NOMO-1 treated with dmso at 0.1 percent for 144 hours (cell line): ENCODE measurements around the gene GTF3C4.
A peak's percentile ranks its signal among the peaks of the same experiment; 100 is the strongest.

Experiments
- DNase-seq: peaks from one replicate; lab custom pipeline; 2025; ENCODE audit not compliant: unreplicated experiment; lab: John Stamatoyannopoulos, UW

Gene GTF3C4

DNA sequence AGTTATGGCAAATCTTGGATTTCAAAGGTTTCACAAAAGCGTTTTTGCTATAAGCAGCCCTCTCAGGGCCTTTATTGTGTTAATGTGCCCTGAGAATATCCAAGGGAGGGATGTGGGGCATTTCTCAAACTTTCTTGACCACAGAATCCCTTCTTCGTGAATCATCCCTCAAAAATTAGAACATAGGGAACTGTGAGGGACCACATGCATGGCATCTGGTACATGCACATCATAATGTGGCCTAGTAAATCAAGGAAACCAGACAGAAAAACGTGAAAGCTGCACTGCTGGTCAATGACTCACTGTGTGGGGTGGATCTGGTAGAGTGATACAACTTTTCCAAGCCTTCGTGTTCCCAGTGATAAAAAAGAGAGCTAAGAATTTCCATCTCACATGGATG lies 22.9 kb upstream of the GTF3C4 start:
- DNase-seq, result no peak

DNA sequence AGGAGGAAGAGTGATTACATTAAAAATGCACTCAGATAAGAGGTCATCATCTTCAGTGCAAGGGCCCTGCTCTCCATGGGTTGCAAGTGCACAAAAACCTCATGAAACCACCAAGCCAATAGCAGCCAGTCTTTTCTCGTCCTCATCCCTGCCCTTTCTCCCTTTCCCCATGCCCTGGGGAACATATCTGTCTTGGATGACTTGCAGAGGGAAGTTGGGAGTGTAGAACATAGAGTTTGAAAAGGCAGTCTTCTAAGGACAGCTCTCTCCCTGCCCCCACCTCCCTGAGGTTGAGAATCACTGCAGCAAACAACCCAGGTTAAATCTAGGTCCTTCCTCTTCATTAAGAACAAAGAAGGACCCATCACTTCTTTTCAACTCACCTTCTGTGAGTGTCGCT lies 22.5 kb upstream of the GTF3C4 start:
- DNase-seq, result no peak

DNA sequence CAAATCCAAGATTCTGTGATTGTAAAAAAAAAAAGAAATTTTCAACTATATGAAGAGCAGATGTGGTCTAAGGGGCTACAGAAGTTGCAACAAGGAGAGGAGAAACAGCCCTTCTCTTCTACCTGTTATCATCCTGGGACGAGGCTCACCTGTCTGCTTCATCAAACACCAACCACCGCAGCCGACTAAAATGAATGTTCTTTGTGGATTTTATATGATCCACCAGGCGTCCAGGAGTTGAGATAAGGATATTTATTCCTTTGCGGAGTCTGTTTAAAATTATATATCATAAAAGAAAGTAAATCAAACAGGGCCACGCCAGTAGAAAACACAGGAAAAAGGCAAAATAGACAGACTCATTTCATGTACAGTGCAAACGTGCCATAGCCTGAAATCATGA lies 22.0 kb upstream of the GTF3C4 start:
- DNase-seq, result no peak

DNA sequence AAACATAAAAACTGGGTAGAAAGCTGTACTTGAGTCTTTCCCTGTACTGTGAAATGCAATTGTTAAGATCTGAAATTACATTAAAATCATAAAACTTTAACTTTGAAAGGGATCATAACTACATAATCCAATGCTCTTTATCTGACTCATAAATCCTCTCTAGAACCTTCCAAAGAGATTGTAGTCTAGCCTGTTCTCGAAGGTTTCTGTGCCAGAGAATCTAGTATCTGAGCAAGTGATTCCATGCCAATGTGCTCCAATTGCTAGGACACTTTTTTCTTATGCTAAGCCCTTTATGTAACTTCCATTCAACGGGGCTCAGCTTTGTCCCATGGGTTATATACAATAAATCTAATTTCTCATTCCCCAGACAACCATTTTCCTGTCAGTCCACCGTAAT lies 21.6 kb upstream of the GTF3C4 start:
- no peak for DNase-seq

DNA sequence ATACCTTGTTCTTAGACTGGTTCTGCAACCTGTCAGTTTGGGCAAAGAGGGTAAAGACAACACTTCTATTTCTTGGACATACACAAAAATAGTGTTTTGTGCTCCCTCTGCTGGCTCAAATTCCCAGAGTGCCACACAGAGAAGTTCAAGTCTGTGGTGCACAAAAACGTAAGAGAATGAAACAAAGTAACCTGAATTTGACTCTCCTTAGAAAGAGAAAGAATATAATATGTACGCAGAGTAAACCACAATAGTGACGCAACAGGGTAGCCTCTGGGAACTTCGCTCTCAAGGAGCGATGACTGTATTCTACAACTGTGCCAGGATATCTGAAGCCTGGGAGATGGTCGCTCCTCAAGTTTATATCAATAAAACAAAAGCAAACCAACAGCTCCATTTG lies 19.0 kb upstream of the GTF3C4 start:
- no peak for DNase-seq

DNA sequence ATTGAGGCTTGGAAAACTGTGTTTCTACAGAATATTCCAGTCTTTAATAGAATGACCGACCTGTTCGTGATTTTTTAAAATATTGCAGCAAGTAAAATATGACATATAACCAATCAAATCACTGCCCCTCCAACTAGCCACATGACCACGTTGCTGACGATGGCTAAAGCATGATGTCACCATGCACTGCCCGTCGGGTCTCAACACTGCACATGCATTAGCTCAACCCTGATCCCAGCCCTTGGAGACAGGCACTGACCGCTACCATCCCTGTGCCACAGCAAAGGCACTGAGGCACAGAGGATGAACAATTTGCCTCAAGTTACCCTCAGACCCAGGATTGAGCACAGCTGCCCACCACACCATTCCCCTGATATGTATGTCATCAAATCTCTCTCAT lies 14.0 kb upstream of the GTF3C4 start:
- no peak for DNase-seq

DNA sequence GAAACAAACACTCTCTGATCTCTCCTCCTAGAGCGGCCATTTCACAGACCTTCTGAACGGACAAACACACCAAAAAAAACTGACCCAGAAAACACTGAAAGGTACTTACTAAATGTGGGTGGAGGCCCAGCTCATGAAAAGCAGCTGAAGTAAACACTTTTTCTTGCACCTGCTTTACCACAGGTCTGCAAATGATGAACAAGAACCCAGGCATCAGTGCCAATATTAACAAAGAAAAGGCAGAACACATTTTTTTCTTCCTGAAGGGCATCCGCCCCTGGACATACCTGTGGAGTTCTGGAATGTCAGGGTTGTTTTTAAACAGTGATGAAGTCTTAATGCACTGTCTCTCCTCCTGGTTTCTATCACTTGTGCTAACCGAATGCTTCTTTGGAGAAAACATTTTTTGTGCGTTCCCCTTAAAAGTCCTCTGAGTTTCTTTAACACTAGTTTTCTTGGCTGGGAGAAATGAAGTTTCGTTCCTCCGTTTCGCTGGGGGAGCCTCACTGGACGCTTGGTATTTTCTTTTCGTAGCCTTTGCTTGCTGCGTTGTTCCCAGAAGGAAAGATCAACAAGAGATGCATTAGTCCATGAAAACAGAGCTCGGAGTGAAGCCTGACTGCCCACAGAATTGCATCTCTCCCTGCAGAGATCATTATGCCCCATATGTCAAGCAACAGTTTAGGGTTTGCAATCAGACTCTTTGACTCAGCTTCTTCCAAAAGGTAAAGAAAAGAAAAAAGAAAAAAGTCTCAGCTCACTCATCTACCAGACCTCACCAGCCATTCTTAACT lies 7.9 kb upstream of the GTF3C4 start:
- DNase-seq, result no peak

DNA sequence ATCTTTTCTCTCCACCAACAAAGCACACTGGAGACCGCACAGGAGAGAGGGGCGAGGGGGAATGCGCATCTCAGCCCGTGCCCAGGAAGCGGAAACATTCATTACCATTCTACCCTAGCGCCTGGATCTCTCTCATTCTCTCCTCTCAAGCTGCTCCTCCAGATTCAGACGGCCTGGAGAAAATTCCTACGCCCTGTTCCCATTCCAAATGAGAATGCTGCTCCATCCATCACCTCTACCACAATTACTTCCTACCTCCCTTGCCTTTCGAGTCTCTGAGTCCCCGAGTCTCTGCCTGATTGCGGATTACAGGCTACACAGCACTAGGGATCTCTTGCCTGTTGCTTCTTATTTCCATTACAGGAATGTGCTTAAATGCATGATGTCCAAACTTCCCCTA lies 7.1 kb upstream of the GTF3C4 start:
- DNase-seq, result no peak

DNA sequence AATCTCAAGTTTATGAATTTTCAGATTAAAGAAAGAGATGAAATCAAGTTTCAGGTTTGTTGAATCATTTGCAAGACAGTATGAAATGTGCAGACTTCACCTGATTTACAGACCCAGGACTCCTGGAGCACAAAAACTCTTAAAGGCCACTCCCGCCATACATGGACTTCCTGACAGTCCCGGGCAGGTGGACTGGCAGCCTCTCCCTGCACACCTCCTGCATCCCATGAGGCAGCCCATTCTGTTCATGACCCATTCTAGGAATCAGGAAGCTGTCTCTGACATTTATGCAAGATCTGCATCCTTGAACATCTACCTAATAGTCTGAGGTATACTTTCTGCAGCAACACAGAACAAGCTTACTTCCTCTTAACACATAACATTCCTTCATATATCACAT lies 6.4 kb upstream of the GTF3C4 start:
- no peak for DNase-seq

DNA sequence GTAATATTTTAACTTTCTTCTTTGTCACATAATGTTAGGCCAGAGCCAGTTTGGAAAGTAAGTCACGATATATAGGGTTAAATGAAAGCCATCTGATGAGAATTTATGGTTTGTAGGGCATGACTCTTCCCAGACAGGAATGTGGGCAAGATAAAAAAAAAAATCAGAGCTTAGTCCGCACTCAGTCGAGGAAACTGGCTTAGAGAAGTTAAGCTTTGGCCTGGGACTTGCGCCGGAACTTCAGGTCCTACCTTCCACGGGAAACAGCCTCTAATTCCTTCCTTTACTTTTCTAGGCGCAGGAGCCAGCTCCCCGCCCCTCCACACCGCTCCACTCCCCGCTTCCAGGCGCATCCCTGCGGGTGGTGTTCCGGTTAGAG lies 956 bp upstream of the GTF3C4 start:
- DNase-seq, result no peak

DNA sequence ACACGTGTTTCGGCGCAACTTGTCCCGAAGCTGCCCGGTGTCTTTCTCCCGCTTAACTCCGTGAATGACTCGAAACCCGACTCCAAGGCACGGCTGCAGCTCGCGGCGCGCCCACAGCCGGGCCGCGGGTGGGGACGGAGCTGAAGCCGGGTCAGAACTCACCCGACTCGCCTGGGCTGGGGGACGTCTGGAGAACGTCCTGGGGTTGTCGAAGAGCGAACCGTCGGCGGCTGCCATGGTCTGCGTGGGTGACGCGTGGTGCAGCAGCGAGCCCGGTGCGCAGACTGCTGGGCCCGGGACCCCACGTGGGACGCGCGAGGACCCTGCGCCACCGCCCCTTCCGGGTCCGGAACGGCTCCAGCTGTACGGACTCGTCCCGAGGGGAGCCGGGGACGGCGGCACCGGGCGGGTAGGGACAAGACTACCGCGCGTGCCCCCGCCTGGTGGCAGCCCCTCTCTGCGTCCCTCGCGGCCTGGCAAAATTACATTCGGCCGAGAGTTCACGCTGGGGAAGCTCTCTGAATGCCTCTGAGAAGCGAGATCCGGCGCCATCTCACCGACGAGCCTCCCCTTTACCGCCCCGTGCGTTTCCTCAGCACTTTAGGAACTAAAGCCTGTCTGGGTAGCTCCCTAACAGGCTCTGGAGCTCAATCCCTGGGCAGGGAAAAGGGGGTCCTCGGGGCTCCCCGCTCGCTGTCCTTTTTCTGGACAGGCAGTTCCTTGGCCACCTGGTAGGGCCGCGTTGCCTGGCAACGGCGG lies 387 bp upstream of the GTF3C4 start, which contains the start of gene DDX31:
Gene DDX31 (minus strand): TSS at position 286 of the 759 bp plus-strand sequence. CDS start 49 bp downstream, at position 237.
- peak; percentile 44 for DNase-seq

DNA sequence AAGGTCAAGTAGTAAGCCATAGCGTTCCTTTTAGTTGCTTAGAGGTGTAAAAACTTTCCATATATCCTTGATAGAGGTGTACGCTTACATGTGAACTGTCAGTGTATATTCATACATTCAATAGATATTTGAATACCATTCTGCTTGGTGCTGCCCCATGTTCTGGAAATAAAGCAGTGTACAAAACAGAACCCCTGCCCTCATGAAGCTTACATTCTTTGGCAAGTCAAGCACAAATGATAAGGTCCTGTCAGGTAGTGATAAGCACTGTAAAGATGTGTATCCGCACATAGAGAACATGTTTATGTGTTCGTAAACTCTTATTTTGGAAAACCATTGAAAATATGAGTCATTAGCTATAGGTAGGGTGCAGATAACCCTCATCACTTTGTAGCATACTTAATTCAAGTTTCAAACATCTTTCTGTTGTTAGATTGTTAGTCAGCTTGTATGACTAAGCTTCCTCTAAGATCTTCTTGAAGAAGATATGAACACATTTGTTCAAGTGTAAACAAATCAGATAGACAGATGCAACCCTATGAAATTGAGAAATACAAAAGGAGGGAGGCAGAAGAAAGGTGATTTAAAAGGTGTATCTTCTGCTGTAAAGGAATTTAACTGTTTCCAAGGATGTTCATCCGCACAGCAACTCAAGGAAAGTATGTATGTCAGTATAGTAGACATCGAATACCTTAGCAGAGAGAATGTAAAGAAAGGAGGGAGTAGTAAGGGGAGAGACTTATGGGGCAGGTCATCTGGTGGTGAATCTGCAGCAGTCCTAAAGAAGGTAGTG lies 1.6 kb downstream of the GTF3C4 start:
- no peak for DNase-seq

DNA sequence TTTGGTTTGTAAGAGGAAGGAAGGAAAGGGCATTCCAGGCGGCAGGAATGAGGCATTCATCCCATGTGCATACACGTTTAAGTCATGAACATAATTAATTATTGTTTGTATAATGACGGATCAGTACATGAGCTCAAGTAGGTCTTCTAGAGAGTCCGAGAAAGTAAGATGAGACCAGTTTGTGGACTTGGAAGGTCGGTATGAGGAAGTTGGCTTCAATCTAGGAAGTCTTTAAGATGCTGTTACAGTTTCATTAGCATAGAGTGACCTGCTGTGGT lies 2.1 kb downstream of the GTF3C4 start:
- DNase-seq, result no peak

DNA sequence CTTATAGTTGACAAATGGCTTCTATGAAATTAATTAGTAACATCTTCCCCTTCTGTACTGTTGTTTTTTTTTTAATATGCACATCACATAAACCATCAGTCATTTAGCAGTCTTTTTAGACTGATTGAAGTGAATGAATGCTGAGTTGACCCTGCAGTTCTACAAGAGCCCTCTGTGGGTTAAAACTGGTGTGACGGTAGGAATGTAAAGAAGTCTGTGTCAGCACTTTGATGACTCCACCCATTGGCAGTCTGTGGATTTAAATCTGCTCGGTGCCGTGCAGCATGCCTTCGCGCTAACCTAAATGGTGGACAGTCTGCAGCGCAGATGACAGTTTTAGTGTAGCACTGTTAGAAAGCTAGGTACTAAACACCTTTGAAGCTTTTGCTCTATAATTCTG lies 3.1 kb downstream of the GTF3C4 start:
- no peak for DNase-seq

DNA sequence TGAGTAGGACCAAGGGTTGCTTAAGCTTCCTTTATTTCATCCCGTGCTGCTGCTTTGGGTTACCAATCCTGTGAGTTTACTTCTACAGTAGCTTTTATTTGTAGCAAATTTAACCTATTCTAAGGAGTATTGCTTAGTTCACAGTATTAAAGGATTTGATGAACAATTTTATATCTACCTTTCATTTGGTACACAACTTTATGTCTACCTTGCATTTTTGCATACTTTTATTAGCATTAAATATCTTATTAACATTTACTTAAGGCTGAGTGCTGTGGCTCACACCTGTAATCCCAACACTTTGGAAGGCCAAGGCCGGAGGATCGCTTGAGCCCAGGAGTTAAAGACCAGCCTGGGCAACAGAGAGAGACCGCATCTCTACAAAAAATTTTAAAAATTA lies 4.2 kb downstream of the GTF3C4 start:
- no peak for DNase-seq

DNA sequence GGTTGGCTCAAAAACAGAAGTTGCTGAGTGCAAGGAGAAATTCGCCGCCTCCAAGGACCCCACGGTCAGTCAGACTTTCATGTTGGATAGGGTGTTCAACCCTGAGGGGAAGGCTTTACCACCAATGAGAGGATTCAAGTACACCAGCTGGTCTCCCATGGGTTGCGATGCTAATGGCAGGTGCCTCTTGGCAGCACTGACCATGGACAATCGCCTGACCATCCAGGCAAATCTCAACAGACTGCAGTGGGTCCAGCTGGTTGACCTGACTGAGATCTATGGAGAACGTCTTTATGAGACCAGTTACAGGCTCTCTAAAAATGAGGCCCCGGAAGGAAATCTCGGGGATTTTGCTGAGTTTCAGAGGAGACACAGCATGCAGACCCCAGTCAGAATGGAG lies 7.7 kb downstream of the GTF3C4 start:
- DNase-seq, result no peak

DNA sequence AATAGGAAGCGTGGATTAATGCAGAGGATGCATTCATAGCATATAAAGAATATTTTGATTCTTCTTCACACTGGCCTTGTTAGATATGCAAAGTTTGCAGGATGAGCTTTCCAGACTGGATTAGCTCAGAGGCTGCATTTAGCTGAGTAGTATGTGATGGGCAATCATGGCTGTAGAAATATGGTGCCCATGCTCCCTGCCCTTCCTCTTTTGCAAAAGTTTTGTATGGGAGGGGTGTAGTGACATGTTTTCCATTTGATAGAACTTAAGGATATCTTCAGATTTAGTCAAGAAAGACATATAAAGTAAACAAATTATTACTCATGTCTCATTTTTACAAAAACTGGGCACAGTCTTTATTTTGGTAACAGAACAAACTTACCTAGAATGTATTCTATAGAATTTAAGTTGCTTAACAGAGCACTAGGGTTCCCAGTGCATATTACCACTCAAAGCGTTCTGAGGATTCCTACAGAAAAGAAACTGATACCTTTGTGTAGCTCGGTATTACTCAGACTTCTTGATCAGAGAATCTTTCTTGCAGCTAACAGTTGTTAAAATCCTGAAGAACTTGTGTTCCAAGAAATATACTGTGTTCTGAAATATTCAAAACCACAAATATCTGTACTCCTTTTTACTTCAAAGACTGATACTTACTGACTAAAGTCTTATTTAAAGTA lies 9.8 kb downstream of the GTF3C4 start:
- DNase-seq, result no peak

DNA sequence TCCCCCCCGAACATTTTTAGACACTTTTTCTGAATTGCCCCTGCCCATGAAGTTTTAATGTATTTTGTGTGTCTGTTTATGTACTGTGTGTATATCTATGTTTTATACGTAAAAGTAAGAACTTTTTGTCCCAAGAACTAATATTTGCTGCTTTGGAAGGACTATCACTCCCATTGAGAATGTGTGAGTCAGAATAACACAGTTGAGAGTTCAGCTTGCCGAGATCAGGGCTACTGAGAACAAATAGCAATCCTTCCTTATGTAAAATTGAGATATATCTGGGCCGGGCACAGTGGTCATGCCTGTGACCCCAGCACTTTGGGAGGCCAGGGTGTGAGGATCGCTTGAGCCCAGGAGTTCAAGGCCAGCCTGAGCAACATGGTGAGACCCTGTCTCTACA lies 11.3 kb downstream of the GTF3C4 start:
- no peak for DNase-seq

DNA sequence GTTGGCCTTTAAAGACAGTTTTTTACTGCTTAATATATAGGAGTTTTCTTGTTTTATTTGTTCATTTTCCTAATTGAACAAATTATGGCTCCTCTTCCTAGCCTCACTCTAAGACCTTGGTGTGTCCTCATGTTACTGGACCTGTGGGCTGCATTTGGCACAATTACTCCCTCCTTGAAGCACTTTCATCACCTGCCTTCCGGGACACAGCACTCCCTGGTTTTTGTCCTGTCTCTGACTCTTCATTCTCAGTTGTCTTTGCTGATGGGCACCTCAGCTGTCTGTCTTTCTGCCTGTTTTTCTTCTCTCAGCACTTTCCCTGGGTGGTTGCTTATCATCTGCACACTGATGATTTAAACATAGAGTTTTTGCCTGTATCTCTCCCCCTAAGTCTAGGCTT lies 13.6 kb downstream of the GTF3C4 start:
- DNase-seq, result no peak

DNA sequence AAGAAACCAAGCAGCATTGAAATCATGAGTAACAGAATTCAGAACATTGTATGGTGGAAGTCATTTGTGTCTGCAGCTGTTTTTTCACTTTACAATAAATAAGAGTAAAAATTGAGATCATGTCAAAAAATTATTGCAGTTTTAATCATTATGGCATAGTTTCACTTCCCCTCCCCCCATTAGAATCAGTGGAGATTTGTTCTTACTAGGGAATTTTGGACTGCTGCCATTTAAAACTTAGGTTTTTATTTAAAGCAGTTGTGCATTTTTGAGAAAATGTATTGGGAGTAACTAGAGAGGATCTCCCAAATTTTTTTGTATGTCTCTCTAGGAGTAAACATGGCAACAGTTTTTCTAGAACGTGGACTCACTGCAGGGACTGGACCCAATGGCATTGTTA lies 20.4 kb downstream of the GTF3C4 start:
- no peak for DNase-seq

DNA sequence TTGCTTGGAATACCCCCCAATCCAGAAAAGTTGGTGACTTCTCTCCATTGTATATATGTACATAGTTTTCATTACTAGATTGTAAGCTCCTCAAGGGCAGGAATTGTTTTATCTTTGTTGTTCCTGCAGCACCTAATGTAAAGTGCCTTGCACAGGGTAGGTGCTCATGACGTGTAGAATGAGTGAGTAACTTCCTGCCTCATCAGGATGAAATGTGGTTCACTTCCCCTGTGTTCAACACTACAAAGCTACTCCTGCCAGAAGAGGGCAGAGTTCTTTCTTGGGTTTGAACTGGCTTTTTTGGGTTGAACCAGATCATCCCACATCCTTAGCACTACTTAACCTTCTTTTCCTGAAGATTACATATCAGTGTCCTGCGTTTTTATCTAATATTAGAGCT lies 23.9 kb downstream of the GTF3C4 start:
- DNase-seq, result no peak

DNA sequence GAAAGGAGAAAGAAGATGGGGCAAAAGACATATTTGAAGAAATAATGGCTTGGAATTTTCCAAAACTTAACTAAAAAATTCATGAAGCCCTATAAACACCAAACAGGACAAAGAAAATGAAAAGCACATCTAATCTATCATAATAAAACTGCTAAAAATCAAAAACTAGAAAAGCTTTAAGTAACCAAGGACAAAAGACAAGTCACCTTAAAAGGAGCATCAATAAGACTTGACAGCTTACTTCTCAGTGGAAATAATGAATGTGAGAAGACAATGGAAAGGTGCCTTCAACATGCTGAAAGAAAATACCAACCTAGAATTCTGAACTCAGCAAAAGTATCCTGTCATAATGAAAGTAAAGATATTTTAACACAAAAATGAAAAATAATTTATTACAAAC lies 27.0 kb downstream of the GTF3C4 start:
- DNase-seq, result no peak
